Body of pancreas (tissue), 4 donors: Measurements from ENCODE around the gene PRXL2C. TPM values are rescaled to one million over a fixed set of nuclear protein-coding genes. Genes with fewer than 3 reads are reported as not detected.

Experiments used
- ATAC-seq: fragments of 150-250 bp; one replicate; pipeline ENCODE4 v1.9.1; 2016
- DNase-seq, 4 donors: peaks; one replicate each; pipeline ENCODE4 v3.0.0-alpha.2; 2019
- H3K27ac ChIP-seq, 4 donors: fragments of 200-600 bp; sonication (generic); 1 replicate in 3 of 4; 2 replicates in 1 of 4; pipeline versions ENCODE4 v1.5.1 to v1.6.1; 2016 to 2019; ENCODE audit warnings: mild to moderate bottlenecking in 1 of 4, mixed read lengths in 1 of 4, moderate library complexity in 1 of 4
- H3K27me3 ChIP-seq, 2 donors: fragments of 200-600 bp; sonication (generic); one replicate each; pipeline ENCODE4 v1.6.0; 2016; ENCODE audit warnings: mild to moderate bottlenecking in 1 of 2
- H3K36me3 ChIP-seq, 2 donors: fragments of 200-600 bp; sonication (generic); replicated peaks in 1 of 2; 2 replicates each; pipeline ENCODE4 v1.5.1; 2016; ENCODE audit warnings: low read depth in 2 of 2; ENCODE audit not compliant: insufficient read depth in 1 of 2
- H3K4me1 ChIP-seq: fragments of 200-600 bp; sonication (generic); one replicate; pipeline ENCODE4 v1.6.0; 2016
- H3K4me3 ChIP-seq, 2 donors: fragments of 200-600 bp; sonication (generic); 1 replicate in 1 of 2; 2 replicates in 1 of 2; pipeline ENCODE4 v1.5.1; 2016 to 2019
- H3K9me3 ChIP-seq, 3 donors: fragments of 200-600 bp; sonication (generic); 1 replicate in 2 of 3; 2 replicates in 1 of 3; pipeline ENCODE4 v1.5.1; 2016
- CTCF ChIP-seq, 7 experiments: fragments of 450-650 bp in 4 of 7; fragments of 200-600 bp in 3 of 7; sonication (generic) in 3 of 7; IDR thresholded peaks; one replicate each; pipeline ENCODE4 v1.5.1; 2016 to 2019; ENCODE audit warnings: antibody characterized with exemption in 7 of 7
- POLR2A ChIP-seq, 3 donors: fragments of 450-650 bp; IDR thresholded peaks; one replicate each; pipeline ENCODE4 v1.6.1; 2016; ENCODE audit warnings: antibody characterized with exemption in 3 of 3, mild to moderate bottlenecking in 2 of 3
- WGBS, 2 donors: methylation state at CpG; one replicate each; pipeline ENCODE4 v1.1.5; 2017; 5-methylcytosine and 5-hydroxymethylcytosine counted together
- intact Hi-C: fragments of 100-400 bp; cut with DNase I; formaldehyde crosslinking; loops from one replicate; pipeline ENCODE4 v1.15.1; 2023
- total RNA-seq, 2 donors: library from RNA; depleted of rRNA; stranded (reverse); fragments of >200 nt; gene quantifications; one replicate each; pipeline ENCODE4 v1.1.0, GENCODE V29; 2016

PRXL2C gene
- total RNA-seq, 2 donors from 2014 or later = 3.3 to 5.7 TPM

DNA sequence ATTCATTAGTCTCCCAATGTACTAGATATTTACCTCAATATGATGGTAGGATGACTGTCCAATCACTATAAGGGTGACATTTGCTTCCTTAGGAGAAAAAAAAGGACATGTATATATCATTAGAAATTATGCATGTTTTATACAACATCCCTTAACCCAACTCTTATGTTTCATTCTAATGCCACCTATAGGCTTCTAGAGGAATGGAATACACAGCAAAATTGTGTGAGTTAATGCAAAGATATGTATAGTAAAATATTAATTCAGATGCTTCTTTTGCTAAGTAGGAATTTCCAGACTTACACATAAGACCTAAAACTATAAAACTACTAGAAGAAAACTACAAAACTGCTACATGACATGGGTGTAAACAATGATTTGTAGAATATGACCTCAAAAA, 3.5 kb downstream of the PRXL2C start:
- DNase-seq = no peak
- Histone ChIP-seq H3K9me3 (no peaks in the 10 kb centered on the region), H3K27ac (no peak overlapping the region), H3K27me3 (no peaks in the 10 kb centered on the region), H3K4me3 (no peak overlapping the region), H3K36me3 (peaks cover 0 to 5% of the 10 kb centered on the region in 2 donors), H3K4me1 (peaks cover 7% of the 10 kb centered on the region)
- TF ChIP-seq CTCF (IDR thresholded peaks at IDR 0.05) = peak in 2 of 7 experiments; percentile 15 to 19
- TF ChIP-seq POLR2A (IDR thresholded peaks at IDR 0.05) = no peak
- no peak for ATAC-seq
- intact Hi-C loops = no loop called here

DNA sequence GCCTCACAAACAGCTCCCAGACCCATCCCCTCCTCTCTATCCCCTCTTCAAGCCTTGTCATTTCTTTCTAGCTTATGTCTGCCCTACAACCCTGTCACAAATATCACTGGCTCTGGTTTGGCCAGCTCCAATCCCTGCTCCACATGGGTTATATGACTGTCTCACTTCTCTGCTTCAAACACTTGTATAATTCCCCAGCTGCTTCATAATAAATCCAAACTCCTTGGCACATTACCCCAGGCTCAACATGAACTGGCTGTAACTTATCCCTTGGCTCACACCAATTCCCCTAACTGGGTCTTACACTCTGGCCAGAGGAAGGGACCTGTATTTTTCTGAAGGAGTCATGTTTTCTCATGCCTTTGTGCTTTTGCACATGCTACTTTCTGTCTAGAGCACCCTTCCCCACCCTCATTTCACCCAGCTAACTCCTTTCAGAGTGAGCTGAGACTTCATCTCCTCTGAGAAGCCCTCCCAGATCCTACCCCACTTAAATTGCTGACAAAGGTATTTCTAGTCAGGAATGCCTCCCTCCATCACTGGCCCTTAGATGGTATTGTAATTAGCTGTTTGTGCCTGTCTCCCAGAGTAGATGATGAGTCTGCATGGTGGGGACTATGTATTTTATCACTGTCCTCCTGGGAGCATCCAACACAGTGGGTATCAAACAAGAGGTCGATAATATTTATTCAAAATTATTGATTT, 5.3 kb downstream of the PRXL2C start:
- peaks cover 7% of the 10 kb centered on the region for H3K4me1 ChIP-seq
- H3K36me3 ChIP-seq = peaks cover 0 to 8% of the 10 kb centered on the region in 2 donors
- TF ChIP-seq POLR2A (IDR thresholded peaks at IDR 0.05) (no peak), CTCF (IDR thresholded peaks at IDR 0.05) (no peak)
- DNase-seq (no peak), ATAC-seq (no peak)
- no peak overlapping the region for H3K27ac ChIP-seq
- H3K27me3 ChIP-seq = no peaks in the 10 kb centered on the region
- intact Hi-C loops = no loop called here
- H3K4me3 ChIP-seq = no peak overlapping the region
- WGBS, 2 donors = 8 to 15% methylated on average over 1 of the region's 1 CpG
- H3K9me3 ChIP-seq = no peaks in the 10 kb centered on the region

- no peak for TF ChIP-seq CTCF (IDR thresholded peaks at IDR 0.05)
- no peak for TF ChIP-seq POLR2A (IDR thresholded peaks at IDR 0.05)
- H3K36me3 ChIP-seq = peaks cover 0 to 8% of the 10 kb centered on the region in 2 donors
- intact Hi-C loops = no loop called here
- ATAC-seq = no peak
- H3K4me3 ChIP-seq = no peak overlapping the region
- H3K27ac ChIP-seq = peak overlapping the region in 1 of 4 donors; percentile 30
- peak in 1 of 4 donors; percentile 37 for DNase-seq
- no peaks in the 10 kb centered on the region for H3K4me1 ChIP-seq
- no peaks in the 10 kb centered on the region for H3K9me3 ChIP-seq
- 70 to 89% methylated on average over 13 of the region's 13 CpGs for WGBS, 2 donors
- no peaks in the 10 kb centered on the region for H3K27me3 ChIP-seq
These were observed 8.8 kb downstream of the PRXL2C start for GRCh38 chr9:96646081-96646991.

DNA sequence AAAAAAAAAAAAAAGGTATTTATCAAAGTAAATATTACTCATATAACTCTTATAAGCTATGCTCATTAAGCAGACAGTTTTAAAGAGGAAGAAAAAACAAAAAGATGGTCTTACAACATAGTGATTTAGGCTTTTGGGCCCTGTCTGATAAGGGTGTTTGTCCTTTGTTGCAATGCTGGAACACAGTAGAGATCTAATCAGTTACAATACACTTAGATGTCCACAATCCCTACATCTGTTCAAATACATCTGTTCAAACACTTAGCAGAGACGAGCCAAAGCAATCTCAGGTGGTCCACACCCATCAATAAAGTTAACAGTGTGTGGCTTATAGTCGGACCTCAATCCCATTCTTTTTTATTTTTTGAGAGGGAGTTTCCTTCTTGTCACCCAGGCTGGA, 11.0 kb downstream of the PRXL2C start:
- no peak for DNase-seq
- Histone ChIP-seq H3K9me3 (no peaks in the 10 kb centered on the region), H3K27me3 (no peaks in the 10 kb centered on the region), H3K27ac (no peak overlapping the region), H3K36me3 (peaks cover 0 to 3% of the 10 kb centered on the region in 2 donors), H3K4me1 (no peaks in the 10 kb centered on the region), H3K4me3 (no peak overlapping the region)
- ATAC-seq = no peak
- WGBS, 2 donors = 69 to 87% methylated on average over 2 of the region's 2 CpGs
- TF ChIP-seq POLR2A (IDR thresholded peaks at IDR 0.05) (no peak), CTCF (IDR thresholded peaks at IDR 0.05) (no peak)
- intact Hi-C loops = no loop called here
